Measurements from ENCODE around the gene UBE2R2. TPM values are rescaled to one million over a fixed set of nuclear protein-coding genes. Genes with fewer than 3 reads are reported as not detected.

The UBE2R2 gene
- total RNA-seq, 1 donor from 2014 or later: 34.2 TPM

GRCh38 chr9:33893861-33894260, 76.9 kb downstream of the UBE2R2 start:
- no peaks in the 10 kb centered on the region for H3K27me3 ChIP-seq (ENCODE audit: control insufficient read depth, insufficient read depth, low read length)
- no peaks in the 10 kb centered on the region for H3K36me3 ChIP-seq (ENCODE audit: control insufficient read depth, insufficient read depth, low read length)
- DNase-seq (ENCODE audit: low read depth): no peak
- no peak for TF ChIP-seq CTCF (IDR thresholded peaks at IDR 0.05; ENCODE audit: insufficient read depth, low read length, poor library complexity, severe bottlenecking)
- H3K4me3 ChIP-seq (ENCODE audit: low read depth, low read length): no peak overlapping the region

GRCh38 chr9:33894316-33894715, 77.4 kb downstream of the UBE2R2 start:
- no peak for DNase-seq (ENCODE audit: low read depth)

GRCh38 chr9:33903157-33903780, 86.3 kb downstream of the UBE2R2 start:
- Histone ChIP-seq H3K27me3 (ENCODE audit: control insufficient read depth, insufficient read depth, low read length) (no peaks in the 10 kb centered on the region), H3K4me3 (ENCODE audit: low read depth, low read length) (no peak overlapping the region)
- DNase-seq (ENCODE audit: low read depth): no peak

More at GRCh38 chr9:33894316-33894715, 77.4 kb downstream of the UBE2R2 start:
- no peak overlapping the region for H3K4me3 ChIP-seq (ENCODE audit: low read depth, low read length)
- TF ChIP-seq CTCF (IDR thresholded peaks at IDR 0.05; ENCODE audit: insufficient read depth, low read length, poor library complexity, severe bottlenecking): no peak
- H3K36me3 ChIP-seq (ENCODE audit: control insufficient read depth, insufficient read depth, low read length): no peaks in the 10 kb centered on the region
- H3K27me3 ChIP-seq (ENCODE audit: control insufficient read depth, insufficient read depth, low read length): no peaks in the 10 kb centered on the region

GRCh38 chr9:33905137-33905536, 88.2 kb downstream of the UBE2R2 start:
- TF ChIP-seq CTCF (IDR thresholded peaks at IDR 0.05; ENCODE audit: insufficient read depth, low read length, poor library complexity, severe bottlenecking): no peak
- no peak for DNase-seq (ENCODE audit: low read depth)
- no peaks in the 10 kb centered on the region for H3K36me3 ChIP-seq (ENCODE audit: control insufficient read depth, insufficient read depth, low read length)
- no peaks in the 10 kb centered on the region for H3K27me3 ChIP-seq (ENCODE audit: control insufficient read depth, insufficient read depth, low read length)
- H3K4me3 ChIP-seq (ENCODE audit: low read depth, low read length): no peak overlapping the region

More at GRCh38 chr9:33903157-33903780, 86.3 kb downstream of the UBE2R2 start:
- no peaks in the 10 kb centered on the region for H3K36me3 ChIP-seq (ENCODE audit: control insufficient read depth, insufficient read depth, low read length)
- no peak for TF ChIP-seq CTCF (IDR thresholded peaks at IDR 0.05; ENCODE audit: insufficient read depth, low read length, poor library complexity, severe bottlenecking)

GRCh38 chr9:33906769-33907168, 89.8 kb downstream of the UBE2R2 start:
- H3K36me3 ChIP-seq (ENCODE audit: control insufficient read depth, insufficient read depth, low read length): no peaks in the 10 kb centered on the region
- no peak for TF ChIP-seq CTCF (IDR thresholded peaks at IDR 0.05; ENCODE audit: insufficient read depth, low read length, poor library complexity, severe bottlenecking)
- H3K4me3 ChIP-seq (ENCODE audit: low read depth, low read length): no peak overlapping the region
- DNase-seq (ENCODE audit: low read depth): no peak
- no peaks in the 10 kb centered on the region for H3K27me3 ChIP-seq (ENCODE audit: control insufficient read depth, insufficient read depth, low read length)

- Histone ChIP-seq H3K4me3 (ENCODE audit: low read depth, low read length) (no peak overlapping the region), H3K36me3 (ENCODE audit: control insufficient read depth, insufficient read depth, low read length) (no peaks in the 10 kb centered on the region), H3K27me3 (ENCODE audit: control insufficient read depth, insufficient read depth, low read length) (no peaks in the 10 kb centered on the region)
- no peak for TF ChIP-seq CTCF (IDR thresholded peaks at IDR 0.05; ENCODE audit: insufficient read depth, low read length, poor library complexity, severe bottlenecking)
- DNase-seq (ENCODE audit: low read depth): no peak
These were observed 90.4 kb downstream of the UBE2R2 start for GRCh38 chr9:33907347-33907746.
